HCT116 (cell line): ENCODE results near the gene ARIH2.

ENCODE experiments used
- EZH2 ChIP-seq: fragments of 200-600 bp; sonication (generic); IDR thresholded peaks from 2 replicates; pipeline ENCODE4 v1.6.1; 2017; ENCODE audit warnings: antibody characterized with exemption, mixed run types
- MAX ChIP-seq: IDR thresholded peaks from 2 replicates; pipeline ENCODE4 v1.6.1; 2012
- SP1 ChIP-seq: IDR thresholded peaks from 2 replicates; pipeline ENCODE4 v1.6.1; 2012; ENCODE audit warnings: low read depth
- TF ChIP-seq, protein P1 (sequence below), 3 experiments: fragments of 200-600 bp in 1 of 3; sonication (generic) in 1 of 3; IDR thresholded peaks in 2 of 3; conservative IDR thresholded peaks in 1 of 3; 2 replicates each; pipeline ENCODE4 v1.5.1; 2012 to 2017; ENCODE audit warnings: low read depth in 2 of 3, low read length in 2 of 3, antibody characterized with exemption in 1 of 3, borderline replicate concordance in 1 of 3, control low read depth in 1 of 3, mild to moderate bottlenecking in 1 of 3, mixed read lengths in 1 of 3, mixed run types in 1 of 3, moderate library complexity in 1 of 3; ENCODE audit not compliant: insufficient read depth in 1 of 3

DNA sequence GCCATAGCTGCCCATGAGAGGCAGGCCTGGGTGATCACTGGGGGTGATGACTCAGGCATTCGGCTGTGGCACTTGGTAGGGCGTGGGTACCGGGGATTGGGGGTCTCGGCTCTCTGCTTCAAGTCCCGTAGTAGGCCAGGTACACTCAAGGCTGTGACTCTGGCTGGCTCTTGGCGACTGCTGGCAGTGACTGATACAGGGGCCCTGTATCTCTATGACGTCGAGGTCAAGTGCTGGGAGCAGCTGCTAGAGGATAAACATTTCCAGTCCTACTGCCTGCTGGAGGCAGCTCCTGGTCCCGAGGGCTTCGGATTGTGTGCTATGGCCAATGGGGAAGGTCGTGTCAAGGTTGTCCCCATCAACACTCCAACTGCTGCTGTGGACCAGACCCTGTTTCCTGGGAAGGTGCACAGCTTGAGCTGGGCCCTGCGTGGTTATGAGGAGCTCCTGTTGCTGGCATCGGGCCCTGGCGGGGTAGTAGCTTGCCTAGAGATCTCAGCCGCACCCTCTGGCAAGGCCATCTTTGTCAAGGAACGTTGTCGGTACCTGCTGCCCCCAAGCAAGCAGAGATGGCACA lies 93.9 kb downstream of the ARIH2 start:
- TF ChIP-seq MAX (no peak), EZH2 (no peak), SP1 (no peak)
- TF ChIP-seq, protein P1, sequence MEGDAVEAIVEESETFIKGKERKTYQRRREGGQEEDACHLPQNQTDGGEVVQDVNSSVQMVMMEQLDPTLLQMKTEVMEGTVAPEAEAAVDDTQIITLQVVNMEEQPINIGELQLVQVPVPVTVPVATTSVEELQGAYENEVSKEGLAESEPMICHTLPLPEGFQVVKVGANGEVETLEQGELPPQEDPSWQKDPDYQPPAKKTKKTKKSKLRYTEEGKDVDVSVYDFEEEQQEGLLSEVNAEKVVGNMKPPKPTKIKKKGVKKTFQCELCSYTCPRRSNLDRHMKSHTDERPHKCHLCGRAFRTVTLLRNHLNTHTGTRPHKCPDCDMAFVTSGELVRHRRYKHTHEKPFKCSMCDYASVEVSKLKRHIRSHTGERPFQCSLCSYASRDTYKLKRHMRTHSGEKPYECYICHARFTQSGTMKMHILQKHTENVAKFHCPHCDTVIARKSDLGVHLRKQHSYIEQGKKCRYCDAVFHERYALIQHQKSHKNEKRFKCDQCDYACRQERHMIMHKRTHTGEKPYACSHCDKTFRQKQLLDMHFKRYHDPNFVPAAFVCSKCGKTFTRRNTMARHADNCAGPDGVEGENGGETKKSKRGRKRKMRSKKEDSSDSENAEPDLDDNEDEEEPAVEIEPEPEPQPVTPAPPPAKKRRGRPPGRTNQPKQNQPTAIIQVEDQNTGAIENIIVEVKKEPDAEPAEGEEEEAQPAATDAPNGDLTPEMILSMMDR (IDR thresholded peaks at IDR 0.05 in 2 of 3, conservative IDR thresholded peaks at IDR 0.05 in 1 of 3; ENCODE audit: borderline replicate concordance in 1 of 3, insufficient read depth in 1 of 3, low read depth in 2 of 3, low read length in 2 of 3), result no peak
